Measurements from ENCODE around the gene SLC22A14. TPM values are rescaled to one million over a fixed set of nuclear protein-coding genes. Genes with fewer than 3 reads are reported as not detected.

Gene SLC22A14
- total RNA-seq, 1 experiment from 2014 or later: 0.13 TPM

DNA sequence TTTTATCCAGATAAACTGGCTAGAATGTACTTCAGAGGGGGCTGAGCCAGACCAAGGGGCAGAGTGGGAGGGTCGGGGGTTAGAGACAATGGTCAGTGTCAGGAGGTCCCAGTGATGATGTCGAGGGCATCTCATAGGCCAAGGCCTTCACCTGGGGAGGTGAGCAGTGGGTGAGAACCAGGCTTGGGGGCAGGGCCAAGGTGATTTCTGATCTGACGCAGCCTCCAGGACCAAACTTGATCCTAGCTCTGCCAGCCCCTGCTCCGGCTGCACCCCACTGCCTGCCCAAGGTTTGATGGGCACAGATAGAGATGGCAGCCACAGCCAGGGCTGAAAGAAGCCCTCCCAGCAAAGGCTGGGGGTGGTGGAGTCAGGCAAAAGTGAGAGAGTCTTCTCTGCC lies 79.4 kb downstream of the SLC22A14 start:
- no peak overlapping the region for H3K4me3 ChIP-seq (ENCODE audit: low read depth in 2 of 2, low read length in 2 of 2)
- no peak for ATAC-seq
- H3K27ac ChIP-seq (ENCODE audit: low read length): no peak overlapping the region
- intact Hi-C loops (cut with micrococcal nuclease; ENCODE audit: unreplicated experiment): no loop called here
- CTCF ChIA-PET: no interaction called here
- POLR2A ChIA-PET: no interaction called here
- BruUV-seq (replicated peaks): no TSS peak
- H3K36me3 ChIP-seq (ENCODE audit: control insufficient read depth, insufficient read depth, low read length): no peaks in the 10 kb centered on the region
- no peaks in the 10 kb centered on the region for H3K9me3 ChIP-seq (ENCODE audit: control insufficient read depth, insufficient read depth, low read depth, low read length)
- DNase-seq (ENCODE audit: low read depth, low spot score): no peak
- in situ Hi-C loops (cut with HindIII; ENCODE audit: low pct_unique_long_range_greater_than_20kb, low sequenced_read_pairs): no loop called here
- TF ChIP-seq TCF7L2 (IDR thresholded peaks at IDR 0.05; ENCODE audit: low read depth, low read length): no peak
- TF ChIP-seq, protein P1, sequence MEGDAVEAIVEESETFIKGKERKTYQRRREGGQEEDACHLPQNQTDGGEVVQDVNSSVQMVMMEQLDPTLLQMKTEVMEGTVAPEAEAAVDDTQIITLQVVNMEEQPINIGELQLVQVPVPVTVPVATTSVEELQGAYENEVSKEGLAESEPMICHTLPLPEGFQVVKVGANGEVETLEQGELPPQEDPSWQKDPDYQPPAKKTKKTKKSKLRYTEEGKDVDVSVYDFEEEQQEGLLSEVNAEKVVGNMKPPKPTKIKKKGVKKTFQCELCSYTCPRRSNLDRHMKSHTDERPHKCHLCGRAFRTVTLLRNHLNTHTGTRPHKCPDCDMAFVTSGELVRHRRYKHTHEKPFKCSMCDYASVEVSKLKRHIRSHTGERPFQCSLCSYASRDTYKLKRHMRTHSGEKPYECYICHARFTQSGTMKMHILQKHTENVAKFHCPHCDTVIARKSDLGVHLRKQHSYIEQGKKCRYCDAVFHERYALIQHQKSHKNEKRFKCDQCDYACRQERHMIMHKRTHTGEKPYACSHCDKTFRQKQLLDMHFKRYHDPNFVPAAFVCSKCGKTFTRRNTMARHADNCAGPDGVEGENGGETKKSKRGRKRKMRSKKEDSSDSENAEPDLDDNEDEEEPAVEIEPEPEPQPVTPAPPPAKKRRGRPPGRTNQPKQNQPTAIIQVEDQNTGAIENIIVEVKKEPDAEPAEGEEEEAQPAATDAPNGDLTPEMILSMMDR (IDR thresholded peaks at IDR 0.05): no peak
- TF ChIP-seq, protein P2, sequence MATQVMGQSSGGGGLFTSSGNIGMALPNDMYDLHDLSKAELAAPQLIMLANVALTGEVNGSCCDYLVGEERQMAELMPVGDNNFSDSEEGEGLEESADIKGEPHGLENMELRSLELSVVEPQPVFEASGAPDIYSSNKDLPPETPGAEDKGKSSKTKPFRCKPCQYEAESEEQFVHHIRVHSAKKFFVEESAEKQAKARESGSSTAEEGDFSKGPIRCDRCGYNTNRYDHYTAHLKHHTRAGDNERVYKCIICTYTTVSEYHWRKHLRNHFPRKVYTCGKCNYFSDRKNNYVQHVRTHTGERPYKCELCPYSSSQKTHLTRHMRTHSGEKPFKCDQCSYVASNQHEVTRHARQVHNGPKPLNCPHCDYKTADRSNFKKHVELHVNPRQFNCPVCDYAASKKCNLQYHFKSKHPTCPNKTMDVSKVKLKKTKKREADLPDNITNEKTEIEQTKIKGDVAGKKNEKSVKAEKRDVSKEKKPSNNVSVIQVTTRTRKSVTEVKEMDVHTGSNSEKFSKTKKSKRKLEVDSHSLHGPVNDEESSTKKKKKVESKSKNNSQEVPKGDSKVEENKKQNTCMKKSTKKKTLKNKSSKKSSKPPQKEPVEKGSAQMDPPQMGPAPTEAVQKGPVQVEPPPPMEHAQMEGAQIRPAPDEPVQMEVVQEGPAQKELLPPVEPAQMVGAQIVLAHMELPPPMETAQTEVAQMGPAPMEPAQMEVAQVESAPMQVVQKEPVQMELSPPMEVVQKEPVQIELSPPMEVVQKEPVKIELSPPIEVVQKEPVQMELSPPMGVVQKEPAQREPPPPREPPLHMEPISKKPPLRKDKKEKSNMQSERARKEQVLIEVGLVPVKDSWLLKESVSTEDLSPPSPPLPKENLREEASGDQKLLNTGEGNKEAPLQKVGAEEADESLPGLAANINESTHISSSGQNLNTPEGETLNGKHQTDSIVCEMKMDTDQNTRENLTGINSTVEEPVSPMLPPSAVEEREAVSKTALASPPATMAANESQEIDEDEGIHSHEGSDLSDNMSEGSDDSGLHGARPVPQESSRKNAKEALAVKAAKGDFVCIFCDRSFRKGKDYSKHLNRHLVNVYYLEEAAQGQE (IDR thresholded peaks at IDR 0.05; ENCODE audit: insufficient read depth in 1 of 2, low read depth in 2 of 2, low read length in 1 of 2): no peak
- TF ChIP-seq POLR2AphosphoS5 (IDR thresholded peaks at IDR 0.05; ENCODE audit: low read depth, low read length): no peak
- TF ChIP-seq SIN3A (IDR thresholded peaks at IDR 0.05; ENCODE audit: borderline replicate concordance, insufficient read depth, low read depth, low read length): no peak
- no peaks in the 10 kb centered on the region for H3K4me1 ChIP-seq (ENCODE audit: control insufficient read depth, insufficient read depth, low read length)
- H3K27me3 ChIP-seq (ENCODE audit: control insufficient read depth, insufficient read depth, low read length): no peaks in the 10 kb centered on the region

DNA sequence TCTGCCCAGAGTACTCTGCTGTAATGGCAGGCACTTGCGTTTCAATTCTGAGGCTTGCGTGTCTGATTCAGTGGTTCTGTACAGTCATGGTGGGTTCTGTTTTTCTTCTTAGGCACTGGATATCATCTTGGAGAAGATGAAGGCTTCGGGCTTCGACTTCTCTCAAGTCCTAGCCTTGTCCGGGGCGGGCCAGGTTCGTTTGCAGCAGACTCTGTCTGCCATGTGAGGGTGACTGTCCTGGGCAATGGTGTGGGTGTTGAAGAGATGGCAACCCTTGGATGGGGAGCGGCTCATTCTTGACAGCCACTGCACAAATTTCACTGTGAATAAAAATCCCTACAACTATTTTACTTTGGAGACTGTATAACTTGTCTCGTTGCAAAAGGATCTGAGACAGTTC lies 80.7 kb downstream of the SLC22A14 start:
- H3K4me1 ChIP-seq (ENCODE audit: control insufficient read depth, insufficient read depth, low read length): no peaks in the 10 kb centered on the region
- TF ChIP-seq TCF7L2 (IDR thresholded peaks at IDR 0.05; ENCODE audit: low read depth, low read length): no peak
- DNase-seq (ENCODE audit: low read depth, low spot score) (no peak), ATAC-seq (no peak)
- intact Hi-C loops (cut with micrococcal nuclease; ENCODE audit: unreplicated experiment): no loop called here
- ChIA-PET POLR2A (no interaction called here), CTCF (no interaction called here)
- no peaks in the 10 kb centered on the region for H3K27me3 ChIP-seq (ENCODE audit: control insufficient read depth, insufficient read depth, low read length)
- H3K27ac ChIP-seq (ENCODE audit: low read length): no peak overlapping the region
- in situ Hi-C loops (cut with HindIII; ENCODE audit: low pct_unique_long_range_greater_than_20kb, low sequenced_read_pairs): no loop called here
- H3K36me3 ChIP-seq (ENCODE audit: control insufficient read depth, insufficient read depth, low read length): no peaks in the 10 kb centered on the region
- no TSS peak for BruUV-seq (replicated peaks)
- no peaks in the 10 kb centered on the region for H3K9me3 ChIP-seq (ENCODE audit: control insufficient read depth, insufficient read depth, low read depth, low read length)
- no peak overlapping the region for H3K4me3 ChIP-seq (ENCODE audit: low read depth in 2 of 2, low read length in 2 of 2)

DNA sequence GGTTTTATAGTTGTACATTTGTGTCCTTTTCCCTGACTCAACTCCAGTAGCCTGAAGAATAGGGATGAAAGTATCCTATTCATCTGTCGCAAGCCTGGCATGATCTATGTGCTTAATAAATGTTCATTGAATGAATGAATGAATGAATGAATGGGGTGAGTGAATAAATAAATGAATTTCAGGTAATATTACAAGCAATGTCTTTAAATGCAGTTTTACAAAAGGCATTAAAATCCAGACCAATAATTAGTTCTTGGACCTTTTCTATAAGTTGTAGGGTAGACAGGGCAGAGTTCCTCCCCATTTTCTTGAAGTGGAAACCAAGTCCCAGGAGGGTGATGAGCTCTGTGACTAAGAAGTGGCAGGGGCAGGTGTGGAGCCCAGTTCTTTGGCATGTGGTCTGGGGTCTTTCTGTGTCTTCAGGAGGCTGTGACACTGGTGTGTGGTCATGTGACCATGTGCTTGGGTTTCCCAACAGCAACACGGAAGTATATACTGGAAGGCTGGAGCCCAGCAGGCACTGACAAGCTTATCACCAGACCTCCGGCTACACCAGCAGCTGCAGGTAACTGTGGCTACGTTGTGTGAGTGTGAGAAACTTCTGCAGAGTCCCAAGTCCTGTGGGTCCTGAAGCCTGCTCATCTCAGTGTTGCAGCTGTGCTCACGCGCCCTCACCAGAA lies 82.8 kb downstream of the SLC22A14 start:
- Histone ChIP-seq H3K4me1 (ENCODE audit: control insufficient read depth, insufficient read depth, low read length) (no peaks in the 10 kb centered on the region), H3K9me3 (ENCODE audit: control insufficient read depth, insufficient read depth, low read depth, low read length) (no peaks in the 10 kb centered on the region), H3K4me3 (ENCODE audit: low read depth in 2 of 2, low read length in 2 of 2) (no peak overlapping the region), H3K36me3 (ENCODE audit: control insufficient read depth, insufficient read depth, low read length) (no peaks in the 10 kb centered on the region), H3K27ac (ENCODE audit: low read length) (no peak overlapping the region), H3K27me3 (ENCODE audit: control insufficient read depth, insufficient read depth, low read length) (no peaks in the 10 kb centered on the region)
- no peak for TF ChIP-seq POLR2AphosphoS5 (IDR thresholded peaks at IDR 0.05; ENCODE audit: low read depth, low read length)
- TF ChIP-seq, protein P1 (IDR thresholded peaks at IDR 0.05): no peak
- no peak for TF ChIP-seq SIN3A (IDR thresholded peaks at IDR 0.05; ENCODE audit: borderline replicate concordance, insufficient read depth, low read depth, low read length)
- intact Hi-C loops (cut with micrococcal nuclease; ENCODE audit: unreplicated experiment) (no loop called here), in situ Hi-C loops (cut with HindIII; ENCODE audit: low pct_unique_long_range_greater_than_20kb, low sequenced_read_pairs) (no loop called here)
- no peak for DNase-seq (ENCODE audit: low read depth, low spot score)
- ChIA-PET POLR2A (no interaction called here), CTCF (no interaction called here)
- ATAC-seq: no peak
- BruUV-seq (replicated peaks): no TSS peak

Measured in Panc1 (cell line).